CD4-positive, alpha-beta memory T cell (primary cell): ENCODE results near the gene SPATA6L. TPM values are rescaled to one million over a fixed set of nuclear protein-coding genes. Genes with fewer than 3 reads are reported as not detected.

Experiments
- CTCF ChIA-PET: fragments of 350-600 bp; sonication (Branson Sonifier 250); formaldehyde crosslinking; loops from one replicate; lab custom pipeline; 2021; ENCODE audit warnings: inconsistent platforms; ENCODE audit not compliant: partially characterized antibody; lab: Charles Lee
- POLR2A ChIA-PET: fragments of 350-600 bp; sonication (Branson Sonifier 250); formaldehyde crosslinking; loops from one replicate; lab custom pipeline; 2021; ENCODE audit not compliant: partially characterized antibody; lab: Charles Lee
- DNase-seq, 5 donors: peaks; one replicate each; pipeline versions ENCODE4 v3.0.0 to v3.0.0-alpha.2; 2020 to 2022; ENCODE audit warnings: mixed read lengths in 1 of 5
- H3K27ac ChIP-seq: one replicate; pipeline ENCODE4 v1.7.0; 2013; ENCODE audit warnings: low read depth, low read length
- H3K27me3 ChIP-seq: 2 replicates; pipeline ENCODE4 v1.7.0; 2013; ENCODE audit warnings: mild to moderate bottlenecking, low read length, moderate library complexity; ENCODE audit not compliant: insufficient read depth
- H3K36me3 ChIP-seq: 2 replicates; pipeline ENCODE4 v1.7.0; 2013; ENCODE audit warnings: mild to moderate bottlenecking, low read length, moderate library complexity; ENCODE audit not compliant: insufficient read depth
- H3K4me1 ChIP-seq: 2 replicates; pipeline ENCODE4 v1.7.0; 2013; ENCODE audit warnings: mild to moderate bottlenecking, low read length, moderate library complexity; ENCODE audit not compliant: insufficient read depth
- H3K4me3 ChIP-seq, 2 donors: one replicate each; pipeline ENCODE4 v1.7.0; 2013; ENCODE audit warnings: low read length in 2 of 2, mild to moderate bottlenecking in 1 of 2
- H3K9me3 ChIP-seq, 2 donors: one replicate each; pipeline ENCODE4 v1.7.0; 2013; ENCODE audit warnings: low read length in 2 of 2, control low read depth in 1 of 2; ENCODE audit not compliant: control insufficient read depth in 1 of 2
- H3K27ac Mint-ChIP-seq, 7 donors: one replicate each; pipeline ENCODE4 v1.8.0; 2020 to 2021; ENCODE audit warnings: mixed read lengths in 7 of 7, mild to moderate bottlenecking in 6 of 7, inconsistent platforms in 3 of 7, moderate library complexity in 3 of 7
- H3K27me3 Mint-ChIP-seq, 2 donors: one replicate each; pipeline ENCODE4 v1.8.0; 2020 to 2021; ENCODE audit warnings: mixed read lengths in 2 of 2
- H3K36me3 Mint-ChIP-seq, 2 donors: one replicate each; pipeline ENCODE4 v1.8.0; 2020 to 2021; ENCODE audit warnings: mixed read lengths in 2 of 2, inconsistent platforms in 1 of 2, mild to moderate bottlenecking in 1 of 2
- H3K4me1 Mint-ChIP-seq, 4 donors: one replicate each; pipeline ENCODE4 v1.8.0; 2020 to 2021; ENCODE audit warnings: mixed read lengths in 4 of 4, mild to moderate bottlenecking in 1 of 4
- H3K4me3 Mint-ChIP-seq, 8 donors: one replicate each; pipeline ENCODE4 v1.8.0; 2020 to 2021; ENCODE audit warnings: mixed read lengths in 8 of 8, mild to moderate bottlenecking in 7 of 8, moderate library complexity in 6 of 8, inconsistent platforms in 3 of 8
- H3K9me3 Mint-ChIP-seq, 8 donors: one replicate each; pipeline ENCODE4 v1.8.0; 2020 to 2021; ENCODE audit warnings: mixed read lengths in 8 of 8, mild to moderate bottlenecking in 5 of 8, inconsistent platforms in 3 of 8, moderate library complexity in 1 of 8
- intact Hi-C: fragments of 100-400 bp; cut with micrococcal nuclease; formaldehyde crosslinking; loops from one replicate; pipeline ENCODE4 v1.15.1; 2023
- polyA plus RNA-seq, 2 donors: library from polyadenylated mRNA; unstranded; fragments of 300-500 nt; fragmentation: Illumina TruSeq; gene quantifications; one replicate each; pipeline ENCODE4 v1.2.3, GENCODE V29; 2021
- total RNA-seq, 2 experiments: library from RNA; stranded (reverse); gene quantifications; one replicate each; pipeline ENCODE4 v1.2.3, GENCODE V29; 2021

SPATA6L gene
- total and polyA plus RNA-seq, 4 experiments from 2014 or later, result 1.9 to 3.4 TPM; not detected in 2

DNA sequence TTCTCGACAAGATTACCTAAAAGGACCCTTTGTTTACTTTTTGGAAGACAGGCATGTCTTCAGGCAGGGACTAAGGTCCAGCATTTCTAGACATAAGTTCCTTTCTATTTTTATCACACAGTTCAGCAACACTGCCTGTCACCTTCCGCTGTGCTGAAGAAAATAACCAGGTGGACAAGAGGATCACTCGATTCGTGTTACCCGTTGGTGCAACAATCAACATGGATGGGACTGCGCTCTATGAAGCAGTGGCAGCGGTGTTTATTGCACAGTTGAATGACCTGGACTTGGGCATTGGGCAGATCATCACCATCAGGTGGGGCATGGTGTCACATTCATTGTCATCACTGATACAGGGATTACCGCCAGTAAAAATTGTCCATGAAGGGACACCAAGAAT is 89.8 kb downstream of the SPATA6L start:
- peaks cover 0 to 2% of the 10 kb centered on the region in 2 donors for H3K27me3 Mint-ChIP-seq
- ChIA-PET CTCF (no interaction called here), POLR2A (no interaction called here)
- no peak overlapping the region for H3K4me3 Mint-ChIP-seq
- no peak for DNase-seq
- no peaks in the 10 kb centered on the region for H3K36me3 ChIP-seq
- H3K4me1 ChIP-seq, result peaks cover 14% of the 10 kb centered on the region
- no peaks in the 10 kb centered on the region for H3K9me3 Mint-ChIP-seq
- no peak overlapping the region for H3K4me3 ChIP-seq
- no peaks in the 10 kb centered on the region for H3K36me3 Mint-ChIP-seq
- peaks cover 15 to 26% (median 19%) of the 10 kb centered on the region in 4 donors for H3K4me1 Mint-ChIP-seq
- H3K9me3 ChIP-seq, result no peaks in the 10 kb centered on the region
- no peaks in the 10 kb centered on the region for H3K27me3 ChIP-seq
- H3K27ac ChIP-seq, result no peak overlapping the region
- H3K27ac Mint-ChIP-seq, result no peak overlapping the region
- intact Hi-C loops, result no loop called here

DNA sequence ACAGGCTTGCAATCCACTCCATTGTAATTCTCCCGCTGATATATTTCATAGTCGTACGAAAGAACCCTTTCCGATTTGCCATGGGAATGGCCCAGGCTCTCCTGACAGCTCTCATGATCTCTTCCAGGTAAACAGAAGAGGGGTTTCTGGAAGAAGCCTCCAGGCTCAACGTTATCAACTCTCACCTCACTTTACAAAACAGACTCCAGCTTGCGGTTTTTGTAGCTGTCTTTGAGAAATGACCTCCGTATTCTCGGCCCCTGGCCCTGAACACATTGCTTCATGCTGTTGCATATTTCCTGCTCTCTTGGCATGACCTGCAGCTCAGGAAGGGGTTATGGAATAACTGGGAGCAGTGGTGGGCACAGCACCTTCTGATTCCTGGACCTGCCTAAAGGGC is 90.3 kb downstream of the SPATA6L start:
- H3K4me1 ChIP-seq, result peaks cover 14% of the 10 kb centered on the region
- POLR2A ChIA-PET, result no interaction called here
- H3K27ac Mint-ChIP-seq, result no peak overlapping the region

DNA sequence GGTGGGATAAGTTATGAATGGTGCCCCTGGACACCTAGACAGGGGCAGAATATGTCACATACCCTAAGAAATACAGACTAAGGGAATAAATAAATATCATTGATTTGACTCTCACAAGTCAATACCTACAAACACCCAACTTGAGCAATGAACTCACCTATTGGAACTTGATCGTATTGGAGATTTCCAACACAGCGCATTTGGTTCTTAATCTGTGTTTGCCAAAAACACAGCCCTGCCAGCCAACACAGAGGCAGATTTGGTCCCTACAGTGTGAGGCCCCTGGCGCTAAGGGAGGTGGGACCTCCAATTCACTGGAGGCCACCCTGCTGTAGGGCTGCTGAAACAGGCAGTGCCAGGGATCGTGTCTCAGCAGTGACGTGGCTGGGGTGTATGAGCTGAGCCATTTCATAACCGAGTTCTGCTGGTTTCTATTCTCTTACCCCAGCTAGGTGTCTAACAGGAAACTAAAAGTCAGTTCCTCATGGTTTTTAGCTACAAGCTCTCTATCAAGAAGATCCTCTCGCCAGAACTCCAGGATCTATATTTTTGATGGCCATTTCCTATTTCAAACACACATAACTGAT is 91.5 kb downstream of the SPATA6L start:
- H3K4me3 Mint-ChIP-seq, result no peak overlapping the region
- ChIA-PET CTCF (no interaction called here), POLR2A (interaction anchor here (0.7 to 1.8 kb wide), 2 partner anchors 95 to 167 kb away, joined by 3 read pairs; no protein-coding TSS in a partner anchor)
- intact Hi-C loops, result no loop called here
- no peak for DNase-seq
- no peaks in the 10 kb centered on the region for H3K36me3 Mint-ChIP-seq
- Histone ChIP-seq H3K36me3 (no peaks in the 10 kb centered on the region), H3K27ac (no peak overlapping the region), H3K4me3 (no peak overlapping the region), H3K27me3 (no peaks in the 10 kb centered on the region), H3K4me1 (peaks cover 14% of the 10 kb centered on the region), H3K9me3 (no peaks in the 10 kb centered on the region)
- H3K4me1 Mint-ChIP-seq, result peaks cover 16 to 26% (median 22%) of the 10 kb centered on the region in 4 donors
- no peak overlapping the region for H3K27ac Mint-ChIP-seq
- H3K9me3 Mint-ChIP-seq, result no peaks in the 10 kb centered on the region
- peaks cover 0 to 2% of the 10 kb centered on the region in 2 donors for H3K27me3 Mint-ChIP-seq

More for the DNA sequence above, 90.3 kb downstream of the SPATA6L start:
- CTCF ChIA-PET, result no interaction called here
- H3K27me3 Mint-ChIP-seq, result peaks cover 0 to 2% of the 10 kb centered on the region in 2 donors
- no peaks in the 10 kb centered on the region for H3K36me3 Mint-ChIP-seq
- Histone ChIP-seq H3K27ac (no peak overlapping the region), H3K36me3 (no peaks in the 10 kb centered on the region), H3K9me3 (no peaks in the 10 kb centered on the region), H3K27me3 (no peaks in the 10 kb centered on the region), H3K4me3 (no peak overlapping the region)
- intact Hi-C loops, result no loop called here
- H3K9me3 Mint-ChIP-seq, result no peaks in the 10 kb centered on the region
- peaks cover 15 to 26% (median 20%) of the 10 kb centered on the region in 4 donors for H3K4me1 Mint-ChIP-seq
- no peak for DNase-seq
- H3K4me3 Mint-ChIP-seq, result no peak overlapping the region

DNA sequence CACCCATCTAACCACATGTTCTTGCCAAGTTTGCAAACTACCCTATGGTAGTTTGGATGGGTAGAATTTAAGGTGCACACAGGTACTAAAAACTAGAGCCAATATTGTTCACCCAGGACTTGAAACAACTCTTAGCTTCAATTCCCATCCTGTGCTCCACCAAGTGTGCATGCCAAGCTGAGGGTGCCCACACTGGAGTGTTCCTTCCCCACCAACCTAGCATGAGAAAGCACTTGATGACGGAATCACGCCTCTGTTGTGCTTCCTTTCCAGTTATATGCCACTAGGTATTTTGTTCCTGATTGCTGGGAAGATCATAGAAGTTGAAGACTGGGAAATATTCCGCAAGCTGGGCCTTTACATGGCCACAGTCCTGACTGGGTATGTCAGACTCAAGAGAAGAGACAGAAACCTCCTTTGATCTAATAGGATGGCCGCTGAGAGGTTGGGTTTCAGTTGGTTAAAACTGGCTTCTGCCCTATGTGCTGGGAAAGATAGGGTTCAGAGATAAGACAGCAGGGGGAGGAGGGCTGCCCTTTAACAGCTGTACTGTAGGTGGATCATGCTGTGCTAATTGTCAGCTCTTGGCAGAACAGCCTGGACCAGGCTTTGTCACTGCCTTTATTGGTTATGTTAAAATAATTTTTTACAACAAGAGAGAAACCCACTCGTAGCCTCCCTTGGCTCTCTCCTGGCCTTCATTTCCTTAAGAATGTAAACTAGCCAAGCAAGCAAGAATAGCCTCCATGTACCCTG is 92.5 kb downstream of the SPATA6L start:
- H3K27me3 Mint-ChIP-seq, result peaks cover 0 to 2% of the 10 kb centered on the region in 2 donors
- no peaks in the 10 kb centered on the region for H3K36me3 Mint-ChIP-seq
- no peak overlapping the region for H3K4me3 Mint-ChIP-seq
- peaks cover 14% of the 10 kb centered on the region for H3K4me1 ChIP-seq
- H3K9me3 Mint-ChIP-seq, result no peaks in the 10 kb centered on the region
- no peaks in the 10 kb centered on the region for H3K36me3 ChIP-seq
- H3K27ac ChIP-seq, result no peak overlapping the region
- H3K4me3 ChIP-seq, result no peak overlapping the region
- intact Hi-C loops, result no loop called here
- H3K27ac Mint-ChIP-seq, result peak overlapping the region in 2 of 7 donors; percentile 20 to 54
- H3K9me3 ChIP-seq, result no peaks in the 10 kb centered on the region
- DNase-seq, result no peak
- CTCF ChIA-PET, result no interaction called here
- peaks cover 16 to 26% (median 22%) of the 10 kb centered on the region in 4 donors for H3K4me1 Mint-ChIP-seq
- POLR2A ChIA-PET, result interaction anchor here (1.8 kb wide), 1 partner anchor 168 kb away, joined by 3 read pairs; no protein-coding TSS in a partner anchor
- H3K27me3 ChIP-seq, result no peaks in the 10 kb centered on the region

GRCh38 chr9:4573176-4573575 is 93.1 kb downstream of the SPATA6L start:
- Histone ChIP-seq H3K27me3 (no peaks in the 10 kb centered on the region), H3K9me3 (no peaks in the 10 kb centered on the region), H3K27ac (no peak overlapping the region), H3K4me3 (no peak overlapping the region), H3K4me1 (peaks cover 14% of the 10 kb centered on the region), H3K36me3 (no peaks in the 10 kb centered on the region)
- Mint-ChIP-seq H3K27ac (peak overlapping the region in 2 of 7 donors; percentile 62 to 63), H3K4me3 (peak overlapping the region in 2 of 8 donors; percentile 56 to 70), H3K36me3 (no peaks in the 10 kb centered on the region), H3K4me1 (peaks cover 16 to 26% (median 22%) of the 10 kb centered on the region in 4 donors), H3K9me3 (no peaks in the 10 kb centered on the region), H3K27me3 (peaks cover 0 to 2% of the 10 kb centered on the region in 2 donors)
- no peak for DNase-seq
- ChIA-PET CTCF (no interaction called here), POLR2A (interaction anchor here (1.4 to 1.8 kb wide), 2 partner anchors 32 to 168 kb away, joined by 3 to 4 read pairs; no protein-coding TSS in a partner anchor)
- intact Hi-C loops, result no loop called here

DNA sequence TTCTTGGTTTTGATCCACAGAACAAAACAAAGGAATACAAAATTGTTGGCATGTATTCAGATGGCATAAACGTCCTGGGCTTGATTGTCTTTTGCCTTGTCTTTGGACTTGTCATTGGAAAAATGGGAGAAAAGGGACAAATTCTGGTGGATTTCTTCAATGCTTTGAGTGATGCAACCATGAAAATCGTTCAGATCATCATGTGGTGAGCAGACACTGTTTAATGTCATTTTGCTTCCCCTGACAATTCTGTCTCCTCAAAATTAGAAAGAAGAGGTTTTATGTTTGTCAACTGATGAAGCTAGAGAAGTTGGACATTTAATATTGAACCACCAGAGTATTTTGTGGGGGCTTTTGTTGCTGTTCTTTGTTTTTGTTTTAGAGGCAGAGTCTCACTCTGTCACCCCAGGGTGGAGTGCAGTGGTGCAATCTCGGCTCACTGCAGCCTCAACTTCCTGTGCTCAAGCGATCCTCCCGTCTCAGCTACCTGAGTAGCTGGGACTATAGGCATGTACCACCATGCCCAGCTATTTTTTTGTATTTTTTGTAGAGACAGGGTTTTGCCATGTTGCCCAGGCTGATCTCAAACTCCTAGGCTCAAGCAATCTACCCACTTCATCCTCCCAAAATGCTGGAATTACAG is 94.0 kb downstream of the SPATA6L start:
- H3K27me3 Mint-ChIP-seq, result no peaks in the 10 kb centered on the region
- no peaks in the 10 kb centered on the region for H3K36me3 Mint-ChIP-seq
- H3K36me3 ChIP-seq, result no peaks in the 10 kb centered on the region
- H3K27me3 ChIP-seq, result no peaks in the 10 kb centered on the region
- peaks cover 16 to 26% (median 22%) of the 10 kb centered on the region in 4 donors for H3K4me1 Mint-ChIP-seq
- intact Hi-C loops, result no loop called here
- peak overlapping the region; percentile 37 to 79 (median 63) for H3K27ac Mint-ChIP-seq
- peaks cover 14% of the 10 kb centered on the region for H3K4me1 ChIP-seq
- peak overlapping the region in 5 of 8 donors; percentile 18 to 70 (median 49) for H3K4me3 Mint-ChIP-seq
- DNase-seq, result peak in 2 of 5 donors; percentile 19 to 23
- H3K9me3 ChIP-seq, result no peaks in the 10 kb centered on the region
- no peak overlapping the region for H3K4me3 ChIP-seq
- ChIA-PET CTCF (no interaction called here), POLR2A (interaction anchor here (0.6 to 1.4 kb wide), 2 partner anchors 15 to 33 kb away, joined by 3 to 4 read pairs; no protein-coding TSS in a partner anchor)
- no peaks in the 10 kb centered on the region for H3K9me3 Mint-ChIP-seq
- no peak overlapping the region for H3K27ac ChIP-seq

- no peaks in the 10 kb centered on the region for H3K36me3 Mint-ChIP-seq
- H3K4me3 Mint-ChIP-seq, result no peak overlapping the region
- POLR2A ChIA-PET, result no interaction called here
Observed at GRCh38 chr9:4569101-4569500, 97.2 kb downstream of the SPATA6L start.

More at GRCh38 chr9:4569101-4569500, 97.2 kb downstream of the SPATA6L start:
- Mint-ChIP-seq H3K27me3 (no peaks in the 10 kb centered on the region), H3K4me1 (peaks cover 16 to 29% (median 25%) of the 10 kb centered on the region in 4 donors), H3K9me3 (peaks cover 0 to 3% (median 0%) of the 10 kb centered on the region in 8 donors), H3K27ac (peak overlapping the region in 1 of 7 donors; percentile 6)
- no peak for DNase-seq
- Histone ChIP-seq H3K4me3 (no peak overlapping the region), H3K4me1 (peaks cover 16% of the 10 kb centered on the region), H3K27ac (no peak overlapping the region), H3K9me3 (no peaks in the 10 kb centered on the region), H3K27me3 (no peaks in the 10 kb centered on the region), H3K36me3 (no peaks in the 10 kb centered on the region)
- intact Hi-C loops, result no loop called here
- CTCF ChIA-PET, result no interaction called here
